ENCODE data around the gene ATP7A. TPM values are rescaled to one million over a fixed set of nuclear protein-coding genes. Genes with fewer than 3 reads are reported as not detected.

The ATP7A gene
- total RNA-seq, 2 experiments from 2014 or later, result 5.7 to 5.9 TPM

- ChIA-PET POLR2A (no interaction called here), CTCF (interaction anchor here (0.5 to 1.2 kb wide), 2 partner anchors 27 to 191 kb away, joined by 3 to 6 read pairs; no protein-coding TSS in a partner anchor)
Measured at GRCh38 chrX:78092296-78092695, 181.8 kb downstream of the ATP7A start.

DNA sequence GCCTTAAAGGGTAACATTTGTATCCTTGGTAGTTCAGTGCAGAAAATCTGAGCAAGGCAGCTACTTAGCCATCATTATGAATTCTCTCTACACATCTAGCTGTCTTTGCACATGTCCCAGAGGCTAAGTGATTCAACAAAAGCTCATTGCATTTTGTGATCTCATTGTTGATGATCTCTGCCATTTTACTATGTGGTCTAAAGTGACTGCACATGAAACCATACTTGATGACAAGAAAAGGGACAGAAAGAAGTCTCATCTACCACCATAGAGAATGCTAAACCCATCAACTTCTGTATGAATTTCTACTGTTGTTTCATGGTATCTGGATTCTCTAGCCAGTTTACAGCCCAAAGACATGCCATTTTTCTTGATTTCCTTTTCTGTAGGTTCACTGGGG is 187.6 kb downstream of the ATP7A start:
- ChIA-PET POLR2A (no interaction called here), CTCF (no interaction called here)

Other genes starting within 250 kb of the ATP7A start
- gene ATRX, start 124.5 kb upstream of the ATP7A start, total RNA-seq, result 10 to 100 TPM; 52.3 to 60.8 TPM
- 10 to 100 TPM; 42.3 to 44.5 TPM for gene MAGT1, start 15.3 kb upstream of the ATP7A start, total RNA-seq
- gene COX7B, start 11.2 kb upstream of the ATP7A start, total RNA-seq, result 100 to 1,000 TPM; 334 to 341 TPM
- gene PGAM4, start 58.9 kb downstream of the ATP7A start, total RNA-seq, result 1 to 10 TPM in 1 of 2 experiments, under 1 TPM in 1; 0.40 to 1.5 TPM
- gene PGK1, start 193.6 kb downstream of the ATP7A start, total RNA-seq, result 1,000 to 10,000 TPM; 1,080 to 1,092 TPM
- gene TAF9B, start 229.0 kb downstream of the ATP7A start, total RNA-seq, result 10 to 100 TPM; 19.8 to 20.8 TPM

Data from activated CD8-positive, alpha-beta memory T cell treated with anti-CD3 and anti-CD28 coated beads for 36 hours (primary cell).